Dendritic cell treated with granulocyte-macrophage colony-stimulating factor and Interleukin-4, amounts not matched to agents 40 ng/mL and 50 ng/mL, for 4 days (primary cell): ENCODE measurements around the gene ADGRF5.

Source experiments
- H3K27ac Mint-ChIP-seq: one replicate; pipeline ENCODE4 v1.8.0; 2022; ENCODE audit warnings: mild to moderate bottlenecking, mixed read lengths
- H3K27me3 Mint-ChIP-seq: one replicate; pipeline ENCODE4 v1.8.0; 2022; ENCODE audit warnings: mild to moderate bottlenecking, mixed read lengths
- H3K36me3 Mint-ChIP-seq: one replicate; pipeline ENCODE4 v1.8.0; 2022; ENCODE audit warnings: low read depth, mixed read lengths
- H3K4me1 Mint-ChIP-seq: one replicate; pipeline ENCODE4 v1.8.0; 2022; ENCODE audit warnings: low read depth, mixed read lengths
- H3K4me3 Mint-ChIP-seq: one replicate; pipeline ENCODE4 v1.8.0; 2022; ENCODE audit warnings: mild to moderate bottlenecking, moderate library complexity, mixed read lengths
- H3K9me3 Mint-ChIP-seq: one replicate; pipeline ENCODE4 v1.8.0; 2022; ENCODE audit warnings: mixed read lengths
- intact Hi-C: fragments of 100-400 bp; cut with micrococcal nuclease; formaldehyde crosslinking; loops from one replicate; pipeline ENCODE4 v1.15.0; 2022

The ADGRF5 gene

GRCh38 chr6:46921731-46922130 lies at the start of gene ADGRF5:
ADGRF5 (minus strand) TSS chr6:46921938; CDS start chr6:46906762, 15,176 bp downstream.
- Mint-ChIP-seq H3K27ac (no peak within 1 kb of the TSS), H3K4me3 (no peak within 1 kb of the TSS), H3K9me3 (no peaks in the 10 kb centered on the region), H3K27me3 (no peaks in the 10 kb centered on the region), H3K36me3 (no peaks in the 10 kb centered on the region), H3K4me1 (no peaks in the 10 kb centered on the region)
- intact Hi-C loops: no loop called here

- no peaks in the 10 kb centered on the region for H3K9me3 Mint-ChIP-seq
- no peaks in the 10 kb centered on the region for H3K36me3 Mint-ChIP-seq
- H3K27me3 Mint-ChIP-seq: no peaks in the 10 kb centered on the region
- H3K27ac Mint-ChIP-seq: no peak overlapping the region
- peaks cover 9% of the 10 kb centered on the region for H3K4me1 Mint-ChIP-seq
- no peak overlapping the region for H3K4me3 Mint-ChIP-seq
- intact Hi-C loops: no loop called here
These were observed 47.5 kb upstream of the ADGRF5 start for GRCh38 chr6:46969206-46969605.

- no peaks in the 10 kb centered on the region for H3K9me3 Mint-ChIP-seq
- no peaks in the 10 kb centered on the region for H3K36me3 Mint-ChIP-seq
- H3K27me3 Mint-ChIP-seq: no peaks in the 10 kb centered on the region
- H3K4me1 Mint-ChIP-seq: peaks cover 8% of the 10 kb centered on the region
- no peak overlapping the region for H3K4me3 Mint-ChIP-seq
- no peak overlapping the region for H3K27ac Mint-ChIP-seq
- intact Hi-C loops: no loop called here
These were observed 46.1 kb upstream of the ADGRF5 start for GRCh38 chr6:46967826-46968349.

- H3K9me3 Mint-ChIP-seq: no peaks in the 10 kb centered on the region
- H3K4me3 Mint-ChIP-seq: no peak overlapping the region
- no peaks in the 10 kb centered on the region for H3K27me3 Mint-ChIP-seq
- H3K4me1 Mint-ChIP-seq: no peaks in the 10 kb centered on the region
- H3K27ac Mint-ChIP-seq: no peak overlapping the region
- no peaks in the 10 kb centered on the region for H3K36me3 Mint-ChIP-seq
- intact Hi-C loops: no loop called here
These were observed 43.2 kb upstream of the ADGRF5 start for GRCh38 chr6:46964716-46965519.

GRCh38 chr6:46963626-46964025 lies 41.9 kb upstream of the ADGRF5 start:
- Mint-ChIP-seq H3K4me1 (no peaks in the 10 kb centered on the region), H3K27me3 (peaks cover 2% of the 10 kb centered on the region), H3K4me3 (no peak overlapping the region), H3K9me3 (no peaks in the 10 kb centered on the region), H3K27ac (no peak overlapping the region), H3K36me3 (no peaks in the 10 kb centered on the region)
- intact Hi-C loops: no loop called here

GRCh38 chr6:46963039-46963438 lies 41.3 kb upstream of the ADGRF5 start:
- Mint-ChIP-seq H3K4me3 (no peak overlapping the region), H3K36me3 (no peaks in the 10 kb centered on the region), H3K27ac (no peak overlapping the region), H3K27me3 (peaks cover 2% of the 10 kb centered on the region), H3K4me1 (no peaks in the 10 kb centered on the region), H3K9me3 (no peaks in the 10 kb centered on the region)
- intact Hi-C loops: no loop called here

GRCh38 chr6:46961711-46962110 lies 40.0 kb upstream of the ADGRF5 start:
- intact Hi-C loops: no loop called here
- Mint-ChIP-seq H3K4me3 (no peak overlapping the region), H3K4me1 (no peaks in the 10 kb centered on the region), H3K27me3 (peaks cover 4% of the 10 kb centered on the region), H3K36me3 (no peaks in the 10 kb centered on the region), H3K9me3 (no peaks in the 10 kb centered on the region), H3K27ac (no peak overlapping the region)

GRCh38 chr6:46961232-46961631 lies 39.5 kb upstream of the ADGRF5 start:
- Mint-ChIP-seq H3K4me1 (no peaks in the 10 kb centered on the region), H3K36me3 (no peaks in the 10 kb centered on the region), H3K27ac (no peak overlapping the region), H3K27me3 (peaks cover 4% of the 10 kb centered on the region), H3K9me3 (no peaks in the 10 kb centered on the region), H3K4me3 (no peak overlapping the region)
- intact Hi-C loops: no loop called here

GRCh38 chr6:46959419-46959818 lies 37.7 kb upstream of the ADGRF5 start:
- Mint-ChIP-seq H3K27me3 (peaks cover 4% of the 10 kb centered on the region), H3K9me3 (no peaks in the 10 kb centered on the region), H3K27ac (no peak overlapping the region), H3K36me3 (no peaks in the 10 kb centered on the region), H3K4me1 (no peaks in the 10 kb centered on the region), H3K4me3 (no peak overlapping the region)
- intact Hi-C loops: no loop called here

GRCh38 chr6:46956409-46956808 lies 34.7 kb upstream of the ADGRF5 start:
- Mint-ChIP-seq H3K27ac (no peak overlapping the region), H3K36me3 (no peaks in the 10 kb centered on the region), H3K27me3 (peaks cover 4% of the 10 kb centered on the region), H3K9me3 (no peaks in the 10 kb centered on the region), H3K4me3 (no peak overlapping the region), H3K4me1 (no peaks in the 10 kb centered on the region)
- intact Hi-C loops: no loop called here

GRCh38 chr6:46954837-46955451 lies 33.2 kb upstream of the ADGRF5 start:
- Mint-ChIP-seq H3K4me1 (no peaks in the 10 kb centered on the region), H3K27ac (no peak overlapping the region), H3K36me3 (no peaks in the 10 kb centered on the region), H3K4me3 (no peak overlapping the region), H3K9me3 (no peaks in the 10 kb centered on the region), H3K27me3 (peaks cover 4% of the 10 kb centered on the region)
- intact Hi-C loops: no loop called here

- intact Hi-C loops: no loop called here
- no peaks in the 10 kb centered on the region for H3K36me3 Mint-ChIP-seq
- H3K9me3 Mint-ChIP-seq: no peaks in the 10 kb centered on the region
- no peak overlapping the region for H3K4me3 Mint-ChIP-seq
- no peak overlapping the region for H3K27ac Mint-ChIP-seq
- H3K27me3 Mint-ChIP-seq: peaks cover 2% of the 10 kb centered on the region
- H3K4me1 Mint-ChIP-seq: no peaks in the 10 kb centered on the region
These were observed 32.2 kb upstream of the ADGRF5 start for GRCh38 chr6:46953921-46954320.

GRCh38 chr6:46949632-46950280 lies 28.0 kb upstream of the ADGRF5 start:
- H3K4me3 Mint-ChIP-seq: no peak overlapping the region
- no peak overlapping the region for H3K27ac Mint-ChIP-seq
- no peaks in the 10 kb centered on the region for H3K36me3 Mint-ChIP-seq
- H3K27me3 Mint-ChIP-seq: no peaks in the 10 kb centered on the region
- intact Hi-C loops: no loop called here
- H3K4me1 Mint-ChIP-seq: no peaks in the 10 kb centered on the region
- no peaks in the 10 kb centered on the region for H3K9me3 Mint-ChIP-seq

- Mint-ChIP-seq H3K4me1 (no peaks in the 10 kb centered on the region), H3K27me3 (no peaks in the 10 kb centered on the region), H3K9me3 (no peaks in the 10 kb centered on the region), H3K27ac (no peak overlapping the region), H3K4me3 (no peak overlapping the region), H3K36me3 (no peaks in the 10 kb centered on the region)
- intact Hi-C loops: no loop called here
These were observed 27.0 kb upstream of the ADGRF5 start for GRCh38 chr6:46948699-46949098.
